ENCODE measurements around the gene FOXN4.

GRCh38 chr12:109356577-109356976 lies 47.5 kb upstream of the FOXN4 start:
- TF ChIP-seq EP300 (IDR thresholded peaks at IDR 0.05) (no peak), POLR2A (IDR thresholded peaks at IDR 0.05) (no peak), POLR2AphosphoS5 (IDR thresholded peaks at IDR 0.05) (no peak)
- TF ChIP-seq, protein P1, sequence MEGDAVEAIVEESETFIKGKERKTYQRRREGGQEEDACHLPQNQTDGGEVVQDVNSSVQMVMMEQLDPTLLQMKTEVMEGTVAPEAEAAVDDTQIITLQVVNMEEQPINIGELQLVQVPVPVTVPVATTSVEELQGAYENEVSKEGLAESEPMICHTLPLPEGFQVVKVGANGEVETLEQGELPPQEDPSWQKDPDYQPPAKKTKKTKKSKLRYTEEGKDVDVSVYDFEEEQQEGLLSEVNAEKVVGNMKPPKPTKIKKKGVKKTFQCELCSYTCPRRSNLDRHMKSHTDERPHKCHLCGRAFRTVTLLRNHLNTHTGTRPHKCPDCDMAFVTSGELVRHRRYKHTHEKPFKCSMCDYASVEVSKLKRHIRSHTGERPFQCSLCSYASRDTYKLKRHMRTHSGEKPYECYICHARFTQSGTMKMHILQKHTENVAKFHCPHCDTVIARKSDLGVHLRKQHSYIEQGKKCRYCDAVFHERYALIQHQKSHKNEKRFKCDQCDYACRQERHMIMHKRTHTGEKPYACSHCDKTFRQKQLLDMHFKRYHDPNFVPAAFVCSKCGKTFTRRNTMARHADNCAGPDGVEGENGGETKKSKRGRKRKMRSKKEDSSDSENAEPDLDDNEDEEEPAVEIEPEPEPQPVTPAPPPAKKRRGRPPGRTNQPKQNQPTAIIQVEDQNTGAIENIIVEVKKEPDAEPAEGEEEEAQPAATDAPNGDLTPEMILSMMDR (IDR thresholded peaks at IDR 0.05): no peak

Measured in suprapubic skin (tissue), 4 donors.